HepG2 (cell line): ENCODE results near the gene MACROD2. TPM values are rescaled to one million over a fixed set of nuclear protein-coding genes. Genes with fewer than 3 reads are reported as not detected.

Experiments used
- ATAC-seq: fragments of 200-7000 bp; cut with Tn5 transposase; 3 replicates; pipeline ENCODE4 v1.9.1; 2020; ENCODE audit warnings: mild to moderate bottlenecking, moderate library complexity
- BruUV-seq: library from RNA; stranded (reverse); fragments of 400-500 nt; replicated peaks from 2 replicates; lab custom pipeline; 2021; lab: Mats Ljungman, UMichigan
- CTCF ChIA-PET: fragments of 300-600 bp; formaldehyde crosslinking; extraction: SDS; loops from one replicate; lab custom pipeline; 2021; ENCODE audit warnings: low total read pairs, inconsistent platforms, low intra/inter-chr PET ratio; lab: Yijun Ruan, JAX
- POLR2A ChIA-PET: fragments of 350-600 bp; sonication (Branson Sonifier 250); formaldehyde crosslinking; loops from one replicate; lab custom pipeline; 2020; ENCODE audit warnings: antibody characterized with exemption, inconsistent platforms; lab: Yijun Ruan, JAX
- DNase-seq: peaks from one replicate; pipeline ENCODE4 v3.0.0-alpha.2; 2015; ENCODE audit warnings: low spot score
- FAIRE-seq: peaks from 3 replicates; lab custom pipeline; 2011; peaks lifted over from hg19 to GRCh38; lab: Jason Lieb, UNC
- H2AFZ ChIP-seq: one replicate; pipeline ENCODE4 v1.6.1; 2011; ENCODE audit warnings: low read length, inconsistent platforms
- H3K27ac ChIP-seq: fragments of 300-600 bp; 3 replicates; pipeline ENCODE4 v1.8.0; 2011; ENCODE audit warnings: mixed run types, mild to moderate bottlenecking, mixed read lengths, low read length, inconsistent platforms; ENCODE audit not compliant: insufficient read depth; ENCODE audit errors: extremely low read length
- H3K27me3 ChIP-seq, 2 experiments: fragments of 200-600 bp in 1 of 2; 2 replicates in 1 of 2; 3 replicates in 1 of 2; pipeline versions ENCODE4 v1.6.0 to v1.8.0; 2011; ENCODE audit warnings: low read length in 2 of 2, mild to moderate bottlenecking in 2 of 2, moderate library complexity in 2 of 2, inconsistent platforms in 1 of 2; ENCODE audit not compliant: insufficient read depth in 2 of 2, control insufficient read depth in 1 of 2
- H3K36me3 ChIP-seq, 2 experiments: fragments of 200-600 bp in 1 of 2; replicated peaks in 1 of 2; 2 replicates in 1 of 2; 3 replicates in 1 of 2; pipeline versions ENCODE4 v1.5.1 to v1.8.0; 2011; ENCODE audit warnings: low read length in 2 of 2, inconsistent platforms in 1 of 2; ENCODE audit not compliant: insufficient read depth in 2 of 2, control insufficient read depth in 1 of 2
- H3K4me1 ChIP-seq: 2 replicates; pipeline ENCODE4 v1.5.1; 2012; ENCODE audit warnings: low read length, inconsistent platforms; ENCODE audit not compliant: insufficient read depth
- H3K4me2 ChIP-seq: 2 replicates; pipeline ENCODE4 v1.6.0; 2011; ENCODE audit warnings: low read depth, low read length, inconsistent platforms
- H3K4me3 ChIP-seq, 3 experiments: fragments of 200-600 bp in 1 of 3; sonication (generic), shearing (Covaris generic) in 1 of 3; replicated peaks in 1 of 3; 2 replicates each; pipeline ENCODE4 v1.5.1; 2011 to 2016; ENCODE audit warnings: low read length in 3 of 3, inconsistent platforms in 2 of 3, low read depth in 2 of 3, mild to moderate bottlenecking in 2 of 3, control low read depth in 1 of 3, mixed read lengths in 1 of 3; ENCODE audit not compliant: insufficient read depth in 1 of 3
- H3K79me2 ChIP-seq: one replicate; pipeline ENCODE4 v1.6.1; 2011; ENCODE audit warnings: low read length, inconsistent platforms; ENCODE audit not compliant: insufficient read depth
- H3K9ac ChIP-seq: 2 replicates; pipeline ENCODE4 v1.6.0; 2011; ENCODE audit warnings: mild to moderate bottlenecking, low read depth, low read length, inconsistent platforms; ENCODE audit not compliant: insufficient read depth
- H3K9me3 ChIP-seq: 2 replicates; pipeline ENCODE4 v1.5.1; 2012; ENCODE audit warnings: mild to moderate bottlenecking, low read length
- H4K20me1 ChIP-seq: 2 replicates; pipeline ENCODE4 v1.6.0; 2011; ENCODE audit warnings: inconsistent platforms, mild to moderate bottlenecking, low read length, moderate library complexity; ENCODE audit not compliant: insufficient read depth
- ARID3A ChIP-seq: IDR thresholded peaks from 2 replicates; pipeline ENCODE4 v1.6.1; 2012; ENCODE audit warnings: low read depth, low read length, improper control_type of control experiment
- CERS6 ChIP-seq: sonication (generic); formaldehyde crosslinking; IDR thresholded peaks from 2 replicates; pipeline ENCODE4 v1.5.0; 2020; ENCODE audit warnings: missing genetic modification reagents
- KLF9 ChIP-seq: IDR thresholded peaks from 2 replicates; pipeline ENCODE4 v1.6.1; 2016; ENCODE audit warnings: low read depth
- NFE2L2 ChIP-seq: fragments of 150-350 bp; IDR thresholded peaks from 2 replicates; pipeline ENCODE4 v1.6.1; 2014; ENCODE audit warnings: low read length
- SP2 ChIP-seq: sonication (generic); formaldehyde crosslinking; IDR thresholded peaks from 2 replicates; pipeline ENCODE4 v1.5.1; 2020; ENCODE audit warnings: mild to moderate bottlenecking, missing genetic modification reagents
- SRSF4 ChIP-seq: fragments of 200-400 bp; formaldehyde crosslinking; IDR thresholded peaks from one replicate; pipeline ENCODE4 v1.6.1; 2018; ENCODE audit warnings: mild to moderate bottlenecking, low read depth, low read length, moderate library complexity; ENCODE audit not compliant: poor library complexity, severe bottlenecking
- THAP11 ChIP-seq: IDR thresholded peaks from 2 replicates; pipeline ENCODE4 v1.6.1; 2016; ENCODE audit warnings: missing biosample characterization, missing genetic modification reagents
- ZKSCAN5 ChIP-seq: sonication (generic); formaldehyde crosslinking; IDR thresholded peaks from 2 replicates; pipeline ENCODE4 v1.5.1; 2020; ENCODE audit warnings: mild to moderate bottlenecking, missing genetic modification reagents
- ZNF496 ChIP-seq: sonication (generic); formaldehyde crosslinking; IDR thresholded peaks from 2 replicates; pipeline ENCODE4 v1.8.1; 2023; ENCODE audit warnings: mild to moderate bottlenecking, moderate library complexity, missing genetic modification reagents; ENCODE audit not compliant: insufficient replicate concordance
- ZNF558 ChIP-seq: sonication (generic); formaldehyde crosslinking; IDR thresholded peaks from 2 replicates; pipeline ENCODE4 v1.9.0; 2022; ENCODE audit warnings: mild to moderate bottlenecking, missing genetic modification reagents, borderline replicate concordance
- WGBS: methylation state at CpG from one replicate; pipeline ENCODE4 v1.1.6; 2017; ENCODE audit warnings: low lambda C conversion rate; 5-methylcytosine and 5-hydroxymethylcytosine counted together
- in situ Hi-C: cut with HindIII; loops from 2 replicates; pipeline ENCODE4 v1.10.0; 2017; ENCODE audit warnings: low pct_unique_long_range_greater_than_20kb; ENCODE audit not compliant: extremely low pct_ligation_motif_present
- intact Hi-C: fragments of 100-400 bp; cut with micrococcal nuclease; formaldehyde crosslinking; loops from one replicate; pipeline ENCODE4 v1.10.0; 2022; ENCODE audit not compliant: unreplicated experiment
- polyA plus RNA-seq, 8 experiments: library from polyadenylated mRNA; depleted of rRNA in 3 of 8; stranded (reverse) in 7 of 8; unstranded in 1 of 8; fragments of >200 nt; fragmentation: Illumina TruSeq in 4 of 8; extraction: Trizol in 4 of 8; gene quantifications; 2 replicates each; pipeline versions ENCODE4 v1.2.1 to v1.2.3, GENCODE V29; 2011 to 2016; ENCODE audit warnings: low read depth in 4 of 8, missing spikeins in 1 of 8, mixed read lengths in 1 of 8; ENCODE audit not compliant: insufficient read depth in 1 of 8
- total RNA-seq, 5 experiments: library from RNA; depleted of rRNA; stranded (reverse); fragments of >200 nt; fragmentation: Illumina TruSeq; extraction: Trizol; gene quantifications; 2 replicates each; pipeline ENCODE4 v1.2.3, GENCODE V29; 2016; ENCODE audit warnings: low read depth in 1 of 5
- TF ChIP-seq, protein P1 (sequence below): sonication (generic); formaldehyde crosslinking; IDR thresholded peaks from 2 replicates; pipeline ENCODE4 v1.4.0; 2020; ENCODE audit warnings: low read depth, mild to moderate bottlenecking, missing genetic modification reagents
- TF ChIP-seq, protein P2 (sequence below): sonication (generic); formaldehyde crosslinking; IDR thresholded peaks from 2 replicates; pipeline ENCODE4 v1.4.0; 2020; ENCODE audit warnings: missing genetic modification reagents, borderline replicate concordance

Gene MACROD2
- total and polyA plus RNA-seq, 2 of the 13 experiments (the other 11 are each of a cell fraction or from before 2014, with no cell fraction given): 0.13 to 0.51 TPM

- no peak for DNase-seq
- POLR2A ChIA-PET: no interaction called here
- Histone ChIP-seq H3K4me1 (no peaks in the 10 kb centered on the region), H3K27me3 (no peaks in the 10 kb centered on the region), H3K79me2 (no peaks in the 10 kb centered on the region), H3K27ac (no peak overlapping the region), H4K20me1 (no peaks in the 10 kb centered on the region), H3K4me2 (no peak overlapping the region), H2AFZ (no peak overlapping the region), H3K36me3 (no peaks in the 10 kb centered on the region)
- no TSS peak for BruUV-seq
- in situ Hi-C loops: no loop called here
- intact Hi-C loops: no loop called here
- WGBS: 36% methylated on average over 5 of the region's 5 CpGs
- ATAC-seq: no peak
- no peak for TF ChIP-seq SP2 (CRISPR knock-in tag)
- TF ChIP-seq ZKSCAN5 (CRISPR knock-in tag): no peak
- TF ChIP-seq CERS6 (CRISPR knock-in tag): no peak
- no peak for TF ChIP-seq KLF9 (CRISPR knock-in tag)
- TF ChIP-seq ARID3A: no peak
- TF ChIP-seq, all 625 proteins: peak for 0
- FAIRE-seq: no peak
- CTCF ChIA-PET: no interaction called here
- peaks cover 96% of the 10 kb centered on the region for H3K9me3 ChIP-seq
- no peak overlapping the region for H3K9ac ChIP-seq
- no peak overlapping the region for H3K4me3 ChIP-seq
These were observed 1517.6 kb downstream of the MACROD2 start for GRCh38 chr20:15512916-15513315.

DNA sequence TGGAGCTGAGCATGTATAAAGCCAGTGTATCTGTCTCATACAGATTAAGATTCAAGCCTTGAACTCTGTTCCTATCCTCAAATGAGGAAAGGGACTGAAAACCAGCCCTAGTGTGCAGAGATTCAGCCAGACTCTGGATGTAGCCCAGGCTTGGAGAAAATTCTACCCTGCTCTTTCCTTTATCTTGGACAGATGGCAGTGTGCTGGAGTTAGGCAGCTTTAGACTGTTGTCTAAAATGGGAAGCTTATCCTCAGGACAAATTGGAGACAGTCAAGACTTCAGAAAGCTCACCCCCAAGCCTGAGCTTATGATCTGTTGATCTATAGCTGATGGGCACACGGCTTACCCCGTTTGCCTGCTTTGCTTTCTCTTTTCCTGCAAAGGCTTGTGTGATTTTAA, 1520.4 kb downstream of the MACROD2 start:
- WGBS: 4% methylated on average over 2 of the region's 2 CpGs
- Histone ChIP-seq H2AFZ (no peak overlapping the region), H3K9ac (no peak overlapping the region), H3K9me3 (peaks cover 96% of the 10 kb centered on the region), H3K36me3 (no peaks in the 10 kb centered on the region), H4K20me1 (no peaks in the 10 kb centered on the region), H3K4me3 (no peak overlapping the region), H3K4me2 (no peak overlapping the region), H3K27ac (no peak overlapping the region), H3K4me1 (no peaks in the 10 kb centered on the region), H3K27me3 (no peaks in the 10 kb centered on the region), H3K79me2 (no peaks in the 10 kb centered on the region)
- DNase-seq: no peak
- BruUV-seq: no TSS peak
- no peak for FAIRE-seq
- no peak for ATAC-seq
- intact Hi-C loops: no loop called here
- ChIA-PET POLR2A (no interaction called here), CTCF (no interaction called here)
- in situ Hi-C loops: no loop called here
- TF ChIP-seq ZNF496 (CRISPR knock-in tag): no peak
- no peak for TF ChIP-seq NFE2L2
- TF ChIP-seq, protein P1, sequence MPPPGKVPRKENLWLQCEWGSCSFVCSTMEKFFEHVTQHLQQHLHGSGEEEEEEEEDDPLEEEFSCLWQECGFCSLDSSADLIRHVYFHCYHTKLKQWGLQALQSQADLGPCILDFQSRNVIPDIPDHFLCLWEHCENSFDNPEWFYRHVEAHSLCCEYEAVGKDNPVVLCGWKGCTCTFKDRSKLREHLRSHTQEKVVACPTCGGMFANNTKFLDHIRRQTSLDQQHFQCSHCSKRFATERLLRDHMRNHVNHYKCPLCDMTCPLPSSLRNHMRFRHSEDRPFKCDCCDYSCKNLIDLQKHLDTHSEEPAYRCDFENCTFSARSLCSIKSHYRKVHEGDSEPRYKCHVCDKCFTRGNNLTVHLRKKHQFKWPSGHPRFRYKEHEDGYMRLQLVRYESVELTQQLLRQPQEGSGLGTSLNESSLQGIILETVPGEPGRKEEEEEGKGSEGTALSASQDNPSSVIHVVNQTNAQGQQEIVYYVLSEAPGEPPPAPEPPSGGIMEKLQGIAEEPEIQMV (CRISPR knock-in tag): no peak
- no peak for TF ChIP-seq SRSF4
- TF ChIP-seq THAP11 (CRISPR knock-in tag): no peak
- TF ChIP-seq SP2 (CRISPR knock-in tag): no peak
- no peak for TF ChIP-seq ZNF558 (CRISPR knock-in tag)
- TF ChIP-seq, protein P2, sequence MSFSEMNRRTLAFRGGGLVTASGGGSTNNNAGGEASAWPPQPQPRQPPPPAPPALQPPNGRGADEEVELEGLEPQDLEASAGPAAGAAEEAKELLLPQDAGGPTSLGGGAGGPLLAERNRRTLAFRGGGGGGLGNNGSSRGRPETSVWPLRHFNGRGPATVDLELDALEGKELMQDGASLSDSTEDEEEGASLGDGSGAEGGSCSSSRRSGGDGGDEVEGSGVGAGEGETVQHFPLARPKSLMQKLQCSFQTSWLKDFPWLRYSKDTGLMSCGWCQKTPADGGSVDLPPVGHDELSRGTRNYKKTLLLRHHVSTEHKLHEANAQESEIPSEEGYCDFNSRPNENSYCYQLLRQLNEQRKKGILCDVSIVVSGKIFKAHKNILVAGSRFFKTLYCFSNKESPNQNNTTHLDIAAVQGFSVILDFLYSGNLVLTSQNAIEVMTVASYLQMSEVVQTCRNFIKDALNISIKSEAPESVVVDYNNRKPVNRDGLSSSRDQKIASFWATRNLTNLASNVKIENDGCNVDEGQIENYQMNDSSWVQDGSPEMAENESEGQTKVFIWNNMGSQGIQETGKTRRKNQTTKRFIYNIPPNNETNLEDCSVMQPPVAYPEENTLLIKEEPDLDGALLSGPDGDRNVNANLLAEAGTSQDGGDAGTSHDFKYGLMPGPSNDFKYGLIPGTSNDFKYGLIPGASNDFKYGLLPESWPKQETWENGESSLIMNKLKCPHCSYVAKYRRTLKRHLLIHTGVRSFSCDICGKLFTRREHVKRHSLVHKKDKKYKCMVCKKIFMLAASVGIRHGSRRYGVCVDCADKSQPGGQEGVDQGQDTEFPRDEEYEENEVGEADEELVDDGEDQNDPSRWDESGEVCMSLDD (CRISPR knock-in tag): no peak
